Inflammatory macrophage treated with lipopolysaccharide for 1 hour (primary cell): ENCODE measurements around the gene SLCO1B1.

Experiments used
- DNase-seq, 2 donors: peaks; one replicate each; pipeline ENCODE4 v3.0.0-alpha.2; 2020 to 2022

Gene SLCO1B1

DNA sequence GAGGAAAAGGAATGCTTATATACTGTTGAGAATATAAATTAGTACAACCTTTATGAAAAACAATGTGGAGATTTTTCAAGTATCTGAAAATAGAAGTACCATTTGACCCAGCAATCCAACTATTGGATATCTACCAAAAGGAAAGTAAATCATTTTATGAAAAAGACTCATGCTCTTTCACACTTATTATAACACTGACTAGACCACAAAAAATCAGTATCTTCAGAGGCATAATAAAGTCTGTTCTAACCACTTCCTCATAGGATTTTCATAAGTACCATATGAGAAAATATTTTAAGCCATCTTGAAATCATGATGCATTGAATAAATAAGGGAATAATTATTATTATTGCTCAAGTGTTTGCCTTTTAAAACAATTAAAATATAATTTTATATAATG lies 90.8 kb downstream of the SLCO1B1 start:
- DNase-seq: no peak

DNA sequence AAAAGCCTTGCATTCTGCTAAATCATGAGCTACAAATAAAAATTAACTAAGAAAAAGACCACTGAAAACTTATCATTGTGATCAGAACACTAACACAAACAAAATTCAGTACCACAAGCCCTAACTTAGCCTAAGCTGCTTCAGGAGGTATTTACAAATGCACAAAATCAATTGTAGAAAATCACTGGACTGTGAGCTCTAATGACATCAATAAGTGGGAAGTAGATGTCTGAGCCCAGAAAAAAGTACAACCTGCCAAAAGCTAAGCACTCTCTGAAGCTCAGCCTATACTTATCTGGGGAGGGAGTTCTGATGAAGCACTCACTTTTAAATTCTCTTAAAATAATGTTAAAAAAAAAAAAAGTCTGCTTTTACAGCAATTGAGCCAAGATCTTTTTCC lies 92.9 kb downstream of the SLCO1B1 start:
- DNase-seq: no peak

DNA sequence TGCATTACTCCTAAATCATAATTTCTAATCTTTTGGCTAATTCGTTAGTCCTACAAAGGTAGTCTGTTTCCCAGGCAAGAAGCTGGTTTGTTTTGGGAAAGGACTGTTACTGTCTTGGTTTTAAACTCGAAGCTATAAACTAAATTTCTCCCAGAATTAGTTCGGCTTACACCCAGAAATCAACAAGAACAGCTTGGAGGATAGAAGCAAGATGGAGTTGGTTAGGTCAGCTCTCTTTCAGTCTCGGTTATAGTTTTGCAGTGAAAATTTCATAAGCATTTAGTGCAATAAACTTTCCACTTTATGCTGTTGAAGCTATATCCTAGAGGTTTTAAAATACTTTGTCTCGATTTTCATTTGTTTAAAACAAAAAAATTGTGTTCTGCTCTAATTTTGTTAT lies 103.4 kb downstream of the SLCO1B1 start:
- DNase-seq: no peak

DNA sequence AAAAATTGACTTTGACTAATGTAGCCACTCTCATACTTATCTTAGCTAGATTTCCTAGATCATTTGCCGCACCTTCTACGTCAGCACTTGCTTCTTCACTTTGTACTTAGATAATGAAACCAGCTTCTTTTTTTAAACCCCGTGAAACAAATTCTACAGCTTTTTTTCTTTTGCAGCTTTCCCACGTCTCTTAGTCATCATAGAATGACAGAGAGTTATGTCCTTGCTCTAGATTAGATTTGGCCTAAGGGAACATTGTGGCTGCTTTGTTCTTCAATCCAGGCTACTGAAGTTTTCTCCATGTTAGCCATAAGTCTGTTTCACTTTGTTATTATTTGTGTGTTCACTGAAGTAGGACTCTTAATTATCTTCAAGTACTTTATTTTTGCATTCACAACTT lies 108.9 kb downstream of the SLCO1B1 start:
- no peak for DNase-seq

DNA sequence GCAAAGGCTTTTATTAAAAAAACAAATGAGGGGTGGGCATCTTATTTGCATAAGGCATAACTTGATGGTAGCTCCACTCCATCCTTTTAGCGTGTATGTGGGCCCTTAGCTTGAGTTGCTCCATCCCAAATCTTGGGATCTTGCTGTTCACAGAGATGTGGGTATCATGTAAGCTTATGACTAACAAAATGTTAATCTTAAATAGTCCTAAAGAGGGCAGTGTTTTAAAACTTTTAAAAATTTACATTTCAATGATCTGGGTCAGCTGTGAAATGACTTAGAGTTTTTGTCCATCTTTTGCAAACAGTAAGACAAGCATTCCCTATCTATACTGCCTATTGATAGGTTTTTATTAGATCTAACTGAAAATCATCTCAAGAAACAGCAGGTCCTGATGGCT lies 117.7 kb downstream of the SLCO1B1 start:
- peak in 1 of 2 donors; percentile 14 for DNase-seq

DNA sequence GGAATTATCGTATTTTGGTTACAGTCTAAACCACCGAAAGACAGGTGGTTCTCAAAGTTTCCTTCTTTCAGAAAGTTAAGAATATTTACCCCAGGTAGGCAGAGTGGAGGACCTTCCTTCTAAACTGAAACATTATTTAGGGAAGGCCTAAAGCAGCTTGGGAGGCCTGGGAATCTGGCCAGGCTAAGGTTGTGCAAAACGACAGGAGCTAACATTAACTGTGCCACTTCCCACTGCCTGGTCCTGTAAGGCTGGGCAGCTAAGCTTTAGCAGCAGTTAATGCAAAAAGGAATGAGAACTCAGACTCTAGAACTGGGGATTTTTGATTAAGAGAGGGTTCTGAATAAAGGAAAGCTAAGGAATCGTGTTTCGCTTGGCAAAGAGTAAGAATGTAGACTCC lies 121.1 kb downstream of the SLCO1B1 start:
- no peak for DNase-seq

DNA sequence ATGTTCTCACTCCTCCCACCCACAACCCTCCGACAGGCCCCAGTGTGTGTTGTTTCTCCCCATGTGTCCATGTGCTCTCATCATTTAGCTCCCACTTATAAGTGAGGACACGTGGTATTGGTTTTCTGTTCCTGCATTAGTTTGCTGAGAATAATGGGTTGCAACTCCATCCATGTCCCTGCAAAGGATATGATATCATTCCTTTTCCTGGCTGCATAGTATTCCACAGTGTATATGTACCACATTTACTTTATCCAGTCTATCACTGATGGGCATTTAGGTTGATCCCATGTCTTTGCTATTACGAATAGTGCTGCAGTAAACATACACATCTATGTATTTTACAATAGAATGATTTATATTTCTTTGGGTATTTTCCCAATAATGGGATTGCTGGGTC lies 126.2 kb downstream of the SLCO1B1 start:
- DNase-seq: no peak

DNA sequence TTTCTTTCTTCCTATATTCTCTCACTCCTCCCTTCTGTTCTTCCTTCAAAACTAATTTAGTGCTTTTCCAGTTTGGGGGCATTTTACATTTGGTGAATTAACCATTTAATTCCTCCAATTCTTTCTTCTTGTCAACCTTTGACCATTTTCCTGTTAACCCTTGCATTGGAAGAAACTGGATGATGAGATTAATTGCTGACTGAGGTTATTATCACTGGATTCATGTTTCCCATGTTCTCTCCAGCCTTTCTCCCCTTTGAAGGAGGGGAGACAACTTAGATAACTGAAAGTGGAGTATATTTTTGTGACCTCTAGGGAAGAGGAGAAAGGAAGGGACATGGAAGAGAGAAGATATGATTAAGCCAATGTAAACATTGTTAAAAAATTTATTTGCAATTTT lies 133.2 kb downstream of the SLCO1B1 start:
- DNase-seq: no peak

DNA sequence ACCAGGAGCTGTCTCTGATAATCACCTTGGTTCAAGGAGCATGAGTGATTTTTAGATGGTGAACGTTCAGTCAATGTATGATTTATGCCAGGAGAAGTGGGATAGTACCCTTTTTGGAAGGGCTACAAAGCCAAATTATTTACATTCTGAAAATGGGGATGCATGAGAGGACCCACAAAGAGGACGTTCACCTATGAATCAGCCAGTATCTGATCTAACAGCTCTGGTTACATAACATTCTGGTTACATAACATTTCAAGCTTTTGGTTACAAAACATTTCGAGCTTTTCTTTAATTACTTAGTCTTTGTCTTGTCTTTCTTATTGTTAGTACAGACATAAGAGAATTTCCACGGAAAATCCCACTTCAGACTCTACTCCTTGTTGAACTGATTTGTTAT lies 134.9 kb downstream of the SLCO1B1 start:
- peak; percentile 10 to 14 for DNase-seq

DNA sequence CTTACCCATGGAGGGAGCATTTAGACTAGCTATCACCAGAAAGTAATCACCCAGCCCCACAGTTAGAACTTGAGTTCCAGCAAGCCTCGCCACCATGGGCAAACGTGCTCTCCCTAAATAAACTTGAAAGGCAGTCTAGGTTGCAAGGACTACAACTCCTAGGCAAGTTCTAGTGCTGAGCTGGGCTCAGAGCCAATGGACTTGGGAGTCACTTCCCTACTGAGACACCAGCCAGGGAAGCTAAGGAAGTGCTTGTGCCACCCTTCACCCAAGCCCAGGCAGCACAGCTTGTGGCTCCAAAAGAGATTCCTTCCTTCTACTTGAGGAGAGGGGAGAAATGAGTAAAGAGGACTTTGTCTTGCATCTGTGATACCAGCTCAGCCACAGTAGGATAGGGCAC lies 145.8 kb downstream of the SLCO1B1 start:
- DNase-seq: no peak
